Measurements from ENCODE around the gene HACD3. TPM values are rescaled to one million over a fixed set of nuclear protein-coding genes. Genes with fewer than 3 reads are reported as not detected.

Gene HACD3
- total and polyA plus RNA-seq, 12 donors = 3.7 to 13.4 (median 8.2) TPM

DNA sequence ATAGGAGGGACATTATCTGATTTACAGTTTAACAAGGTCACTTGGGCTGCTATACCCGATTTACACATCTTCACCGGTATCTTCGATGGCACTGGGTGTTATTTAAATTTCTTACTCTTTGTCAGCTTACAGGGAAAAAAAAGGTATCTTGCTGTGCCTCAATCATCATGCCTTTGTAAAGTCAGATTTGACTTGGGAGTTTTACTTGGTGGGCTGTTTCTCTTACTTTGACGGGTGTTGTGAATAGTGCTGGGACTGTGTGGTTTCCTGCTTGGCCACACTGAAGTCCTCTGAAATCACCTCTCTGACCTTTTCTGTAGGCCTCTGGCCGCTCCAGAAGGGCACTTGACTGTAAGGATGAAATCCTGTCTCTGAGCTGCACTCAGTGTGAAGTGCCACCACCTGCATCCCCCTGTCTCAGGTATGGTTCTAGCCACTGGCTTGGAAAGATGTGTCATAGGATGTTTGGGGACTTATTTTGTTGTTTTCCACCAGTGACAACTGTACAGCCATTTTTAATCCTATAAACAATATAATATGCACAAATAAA lies 88.4 kb downstream of the HACD3 start:
- TF ChIP-seq, protein P1, sequence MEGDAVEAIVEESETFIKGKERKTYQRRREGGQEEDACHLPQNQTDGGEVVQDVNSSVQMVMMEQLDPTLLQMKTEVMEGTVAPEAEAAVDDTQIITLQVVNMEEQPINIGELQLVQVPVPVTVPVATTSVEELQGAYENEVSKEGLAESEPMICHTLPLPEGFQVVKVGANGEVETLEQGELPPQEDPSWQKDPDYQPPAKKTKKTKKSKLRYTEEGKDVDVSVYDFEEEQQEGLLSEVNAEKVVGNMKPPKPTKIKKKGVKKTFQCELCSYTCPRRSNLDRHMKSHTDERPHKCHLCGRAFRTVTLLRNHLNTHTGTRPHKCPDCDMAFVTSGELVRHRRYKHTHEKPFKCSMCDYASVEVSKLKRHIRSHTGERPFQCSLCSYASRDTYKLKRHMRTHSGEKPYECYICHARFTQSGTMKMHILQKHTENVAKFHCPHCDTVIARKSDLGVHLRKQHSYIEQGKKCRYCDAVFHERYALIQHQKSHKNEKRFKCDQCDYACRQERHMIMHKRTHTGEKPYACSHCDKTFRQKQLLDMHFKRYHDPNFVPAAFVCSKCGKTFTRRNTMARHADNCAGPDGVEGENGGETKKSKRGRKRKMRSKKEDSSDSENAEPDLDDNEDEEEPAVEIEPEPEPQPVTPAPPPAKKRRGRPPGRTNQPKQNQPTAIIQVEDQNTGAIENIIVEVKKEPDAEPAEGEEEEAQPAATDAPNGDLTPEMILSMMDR (IDR thresholded peaks at IDR 0.05) = no peak
- peaks cover 0 to 5% (median 0%) of the 10 kb centered on the region in 9 donors for H3K36me3 ChIP-seq
- DNase-seq = no peak
- 65 to 72% methylated on average over 5 of the region's 5 CpGs for WGBS, 2 donors
- no peaks in the 10 kb centered on the region for H3K27me3 ChIP-seq
- H3K27ac ChIP-seq = no peak overlapping the region
- ATAC-seq = no peak
- H3K9me3 ChIP-seq = no peaks in the 10 kb centered on the region
- intact Hi-C loops (cut with DNase I) = loop anchor here in 1 of 10 donors (10.0 kb wide), 1 partner anchor 246 kb away; the partner anchor contains the start of gene RAB11A
- no peak overlapping the region for H3K4me3 ChIP-seq
- H3K4me1 ChIP-seq = no peaks in the 10 kb centered on the region

DNA sequence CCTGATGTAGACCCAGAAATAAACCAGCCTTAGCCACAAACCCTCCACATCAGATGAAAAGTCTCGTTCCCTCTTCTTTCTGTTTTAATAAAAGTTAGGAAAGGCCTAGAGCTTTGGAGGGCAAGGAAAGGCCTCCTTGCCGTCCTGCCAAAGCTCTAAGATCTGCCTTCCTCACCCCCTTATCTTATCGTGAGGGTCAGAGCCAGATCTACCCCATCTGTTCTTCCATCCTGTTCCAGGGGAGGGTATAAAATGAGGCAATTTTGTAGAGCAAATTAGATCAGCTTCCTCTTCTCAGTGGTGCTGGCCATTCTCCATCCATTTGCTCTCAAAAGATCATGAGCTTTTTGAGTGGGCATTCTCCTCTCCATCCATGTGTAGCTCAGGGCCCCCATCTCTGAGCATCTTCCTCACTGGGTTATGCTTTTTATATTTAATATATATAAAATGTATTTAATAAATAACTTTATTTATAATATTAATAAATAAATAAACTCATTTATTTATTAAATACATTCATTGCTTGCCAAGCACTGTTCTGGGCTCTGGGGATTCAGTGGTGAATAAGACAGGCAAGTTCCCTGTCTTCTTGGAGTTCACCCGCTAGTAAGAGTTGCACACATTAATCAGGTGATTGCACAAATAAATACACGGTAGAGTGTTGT lies 89.5 kb downstream of the HACD3 start:
- Histone ChIP-seq H3K4me1 (no peaks in the 10 kb centered on the region), H3K4me3 (no peak overlapping the region), H3K36me3 (peaks cover 0 to 15% (median 4%) of the 10 kb centered on the region in 9 donors), H3K27me3 (no peaks in the 10 kb centered on the region), H3K9me3 (no peaks in the 10 kb centered on the region), H3K27ac (no peak overlapping the region)
- ATAC-seq (no peak), DNase-seq (no peak)
- TF ChIP-seq, protein P1 (IDR thresholded peaks at IDR 0.05) = no peak
- WGBS, 2 donors = 71 to 72% methylated on average over 5 of the region's 5 CpGs
- intact Hi-C loops (cut with DNase I) = loop anchor here in 1 of 10 donors (10.0 kb wide), 1 partner anchor 245 kb away; the partner anchor contains the start of gene RAB11A

DNA sequence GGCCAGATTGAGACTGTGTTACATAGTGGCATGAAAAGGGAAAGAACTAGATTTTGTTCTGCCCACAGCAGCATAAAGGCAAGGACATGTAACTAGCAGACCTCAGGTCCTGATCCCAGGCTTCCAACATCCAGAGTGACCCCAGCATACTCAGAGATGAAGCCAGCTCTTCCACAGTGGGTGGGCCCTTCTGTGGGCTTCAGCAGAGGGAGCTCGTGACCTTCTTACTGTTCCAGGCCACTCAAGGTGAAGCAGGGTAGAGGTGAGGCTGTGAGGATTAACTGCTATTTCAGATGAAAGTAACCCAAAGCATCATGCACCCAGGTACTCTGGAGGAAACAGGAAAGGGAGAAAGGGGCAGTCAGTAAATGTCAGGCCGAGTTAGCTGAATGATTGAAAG lies 90.6 kb downstream of the HACD3 start:
- DNase-seq (no peak), ATAC-seq (no peak)
- Histone ChIP-seq H3K4me1 (no peaks in the 10 kb centered on the region), H3K4me3 (no peak overlapping the region), H3K9me3 (no peaks in the 10 kb centered on the region), H3K27ac (no peak overlapping the region), H3K36me3 (peaks cover 0 to 23% (median 8%) of the 10 kb centered on the region in 9 donors), H3K27me3 (no peaks in the 10 kb centered on the region)
- intact Hi-C loops (cut with DNase I) = no loop called here
- WGBS, 2 donors = 87 to 94% methylated on average over 2 of the region's 2 CpGs
- TF ChIP-seq, protein P1 (IDR thresholded peaks at IDR 0.05) = no peak

DNA sequence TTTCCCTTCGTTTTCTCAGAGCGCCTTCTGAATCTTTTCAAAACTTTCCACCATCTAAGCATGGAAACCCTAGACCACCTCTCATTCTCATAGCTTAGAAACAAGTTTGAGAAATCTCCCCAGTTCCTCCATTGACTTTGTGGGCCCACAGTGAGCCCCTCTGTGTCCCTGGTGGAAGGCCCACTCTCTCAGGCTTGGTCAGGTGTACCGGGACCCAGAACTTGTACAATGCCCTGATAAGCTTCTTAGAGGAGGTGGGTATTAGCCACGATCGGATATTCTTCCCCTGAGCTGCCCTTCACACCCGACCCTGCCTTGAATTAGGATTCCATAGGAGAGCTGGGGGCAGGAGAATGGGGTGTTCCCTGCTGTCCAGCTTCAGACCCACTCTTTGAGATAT lies 91.4 kb downstream of the HACD3 start, which contains the start of gene SLC24A1:
Gene SLC24A1, plus strand, starts transcription at position 301 of the 400 bp plus-strand sequence. CDS start 2,143 bp downstream, outside the sequence.
- WGBS, 2 donors = 89 to 90% methylated on average over 6 of the region's 6 CpGs
- Histone ChIP-seq H3K36me3 (peaks cover 0 to 26% (median 8%) of the 10 kb centered on the region in 9 donors), H3K27ac (no peak within 1 kb of the TSS), H3K27me3 (no peaks in the 10 kb centered on the region), H3K4me3 (no peak within 1 kb of the TSS), H3K4me1 (no peaks in the 10 kb centered on the region), H3K9me3 (no peaks in the 10 kb centered on the region)
- ATAC-seq (no peak), DNase-seq (no peak)
- TF ChIP-seq, protein P1 (IDR thresholded peaks at IDR 0.05) = no peak
- intact Hi-C loops (cut with DNase I) = no loop called here
